Measurements from ENCODE around the gene DKK1. TPM values are rescaled to one million over a fixed set of nuclear protein-coding genes. Genes with fewer than 3 reads are reported as not detected.

DKK1 gene
- total RNA-seq, result 10 to 100 TPM in 1 of 4 donors, 1 to 10 TPM in 2, under 1 TPM in 1; 0.22 to 28.2 (median 1.9) TPM

DNA sequence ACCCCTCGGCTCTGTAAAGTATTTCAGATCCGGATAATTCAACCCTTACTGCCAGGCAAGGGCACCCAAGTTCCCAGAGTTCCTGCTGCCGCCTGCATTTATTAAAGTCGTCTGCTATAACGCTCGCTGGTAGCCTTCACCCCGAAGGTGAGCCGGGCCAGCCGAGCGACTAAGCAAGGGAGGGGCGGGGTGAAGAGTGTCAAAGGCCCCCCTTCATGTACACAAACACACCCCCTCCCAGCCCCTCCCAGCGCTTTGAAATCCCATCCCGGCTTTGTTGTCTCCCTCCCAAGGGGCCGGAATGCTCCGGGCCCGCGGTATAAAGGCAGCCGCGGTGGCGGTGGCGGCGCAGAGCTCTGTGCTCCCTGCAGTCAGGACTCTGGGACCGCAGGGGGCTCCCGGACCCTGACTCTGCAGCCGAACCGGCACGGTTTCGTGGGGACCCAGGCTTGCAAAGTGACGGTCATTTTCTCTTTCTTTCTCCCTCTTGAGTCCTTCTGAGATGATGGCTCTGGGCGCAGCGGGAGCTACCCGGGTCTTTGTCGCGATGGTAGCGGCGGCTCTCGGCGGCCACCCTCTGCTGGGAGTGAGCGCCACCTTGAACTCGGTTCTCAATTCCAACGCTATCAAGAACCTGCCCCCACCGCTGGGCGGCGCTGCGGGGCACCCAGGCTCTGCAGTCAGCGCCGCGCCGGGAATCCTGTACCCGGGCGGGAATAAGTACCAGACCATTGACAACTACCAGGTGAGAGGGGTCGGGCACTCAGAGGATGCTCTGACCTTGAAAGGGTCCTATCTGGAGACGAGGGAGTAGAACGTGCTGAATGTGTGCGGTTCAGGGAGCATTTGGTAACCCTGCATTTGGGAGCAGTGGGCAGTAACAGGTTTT is at the start of gene DKK1:
Gene DKK1, plus strand, starts transcription at position 349 of the 889 bp plus-strand sequence. Its CDS starts 154 bp downstream, at position 503.
- TF ChIP-seq, protein P1, sequence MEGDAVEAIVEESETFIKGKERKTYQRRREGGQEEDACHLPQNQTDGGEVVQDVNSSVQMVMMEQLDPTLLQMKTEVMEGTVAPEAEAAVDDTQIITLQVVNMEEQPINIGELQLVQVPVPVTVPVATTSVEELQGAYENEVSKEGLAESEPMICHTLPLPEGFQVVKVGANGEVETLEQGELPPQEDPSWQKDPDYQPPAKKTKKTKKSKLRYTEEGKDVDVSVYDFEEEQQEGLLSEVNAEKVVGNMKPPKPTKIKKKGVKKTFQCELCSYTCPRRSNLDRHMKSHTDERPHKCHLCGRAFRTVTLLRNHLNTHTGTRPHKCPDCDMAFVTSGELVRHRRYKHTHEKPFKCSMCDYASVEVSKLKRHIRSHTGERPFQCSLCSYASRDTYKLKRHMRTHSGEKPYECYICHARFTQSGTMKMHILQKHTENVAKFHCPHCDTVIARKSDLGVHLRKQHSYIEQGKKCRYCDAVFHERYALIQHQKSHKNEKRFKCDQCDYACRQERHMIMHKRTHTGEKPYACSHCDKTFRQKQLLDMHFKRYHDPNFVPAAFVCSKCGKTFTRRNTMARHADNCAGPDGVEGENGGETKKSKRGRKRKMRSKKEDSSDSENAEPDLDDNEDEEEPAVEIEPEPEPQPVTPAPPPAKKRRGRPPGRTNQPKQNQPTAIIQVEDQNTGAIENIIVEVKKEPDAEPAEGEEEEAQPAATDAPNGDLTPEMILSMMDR (IDR thresholded peaks at IDR 0.05), result peak; percentile 48 to 62 (median 57)
- TF ChIP-seq EP300 (IDR thresholded peaks at IDR 0.05), result no peak
- TF ChIP-seq POLR2A (IDR thresholded peaks at IDR 0.05), result no peak
- Histone ChIP-seq H3K9me3 (no peaks in the 10 kb centered on the region), H3K4me3 (peak within 1 kb of the TSS; percentile 10 to 53 (median 46)), H3K27me3 (peaks cover 0 to 47% of the 10 kb centered on the region in 2 donors), H3K36me3 (no peaks in the 10 kb centered on the region), H3K4me1 (peaks cover 0 to 25% (median 4%) of the 10 kb centered on the region in 4 donors), H3K27ac (no peak within 1 kb of the TSS)
- peak; percentile 37 to 45 for DNase-seq (ENCODE audit: low spot score in 2 of 2)
- 1 to 3% methylated on average over 49 to 55 of the region's 55 CpGs for WGBS, 2 donors

DNA sequence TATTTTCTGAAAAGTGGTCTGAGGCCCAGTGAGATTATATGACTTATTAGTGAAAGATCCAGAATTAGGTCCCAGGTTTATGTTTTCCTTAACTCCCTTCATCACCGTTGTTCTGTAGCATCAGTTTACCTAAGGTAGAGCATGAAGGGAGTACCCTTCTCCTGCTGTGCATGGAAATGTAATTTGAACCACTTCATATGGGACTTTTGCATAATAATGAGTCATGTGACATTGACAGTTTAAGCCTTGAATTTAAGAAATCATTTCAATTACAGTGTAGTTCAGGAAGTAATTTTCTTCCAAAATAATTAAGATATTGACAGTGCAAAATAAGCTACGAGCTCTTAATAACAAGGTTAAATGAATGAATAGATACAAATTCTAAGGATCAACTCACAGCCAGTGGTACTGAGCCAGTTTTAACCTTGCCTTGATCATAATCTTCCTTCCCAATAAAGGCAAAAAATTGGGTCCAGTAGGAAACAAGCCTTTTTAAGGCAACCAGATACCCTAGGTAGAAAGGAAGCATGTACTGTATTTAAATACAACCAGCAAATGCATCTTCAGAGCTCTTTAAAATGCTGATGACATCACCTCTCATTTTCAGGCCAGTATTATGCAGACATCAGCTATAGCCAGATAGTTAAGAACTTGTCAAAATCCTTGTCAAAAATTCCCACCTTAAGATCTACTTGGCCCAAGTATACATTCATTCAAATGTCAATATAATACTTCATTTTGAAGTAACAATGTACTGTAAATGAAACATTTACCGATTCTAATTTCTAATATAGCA is 48.8 kb upstream of the DKK1 start:
- Histone ChIP-seq H3K4me3 (no peak overlapping the region), H3K27me3 (no peaks in the 10 kb centered on the region), H3K36me3 (no peaks in the 10 kb centered on the region), H3K27ac (no peak overlapping the region), H3K9me3 (no peaks in the 10 kb centered on the region), H3K4me1 (no peaks in the 10 kb centered on the region)
- WGBS, 2 donors, result 81 to 85% methylated on average over 3 of the region's 3 CpGs
- DNase-seq (ENCODE audit: low spot score in 2 of 2), result no peak
- TF ChIP-seq, protein P1 (IDR thresholded peaks at IDR 0.05), result no peak
- no peak for TF ChIP-seq EP300 (IDR thresholded peaks at IDR 0.05)
- TF ChIP-seq POLR2A (IDR thresholded peaks at IDR 0.05), result no peak

- WGBS, 2 donors, result 71 to 76% methylated on average over 1 of the region's 1 CpG
- no peaks in the 10 kb centered on the region for H3K27me3 ChIP-seq
- no peak overlapping the region for H3K4me3 ChIP-seq
- no peaks in the 10 kb centered on the region for H3K36me3 ChIP-seq
- no peaks in the 10 kb centered on the region for H3K4me1 ChIP-seq
- no peaks in the 10 kb centered on the region for H3K9me3 ChIP-seq
- TF ChIP-seq, protein P1 (IDR thresholded peaks at IDR 0.05), result no peak
- TF ChIP-seq EP300 (IDR thresholded peaks at IDR 0.05) (no peak), POLR2A (IDR thresholded peaks at IDR 0.05) (no peak)
- DNase-seq (ENCODE audit: low spot score in 2 of 2), result no peak
- no peak overlapping the region for H3K27ac ChIP-seq
Measured at GRCh38 chr10:52266858-52267257, 47.2 kb upstream of the DKK1 start.

DNA sequence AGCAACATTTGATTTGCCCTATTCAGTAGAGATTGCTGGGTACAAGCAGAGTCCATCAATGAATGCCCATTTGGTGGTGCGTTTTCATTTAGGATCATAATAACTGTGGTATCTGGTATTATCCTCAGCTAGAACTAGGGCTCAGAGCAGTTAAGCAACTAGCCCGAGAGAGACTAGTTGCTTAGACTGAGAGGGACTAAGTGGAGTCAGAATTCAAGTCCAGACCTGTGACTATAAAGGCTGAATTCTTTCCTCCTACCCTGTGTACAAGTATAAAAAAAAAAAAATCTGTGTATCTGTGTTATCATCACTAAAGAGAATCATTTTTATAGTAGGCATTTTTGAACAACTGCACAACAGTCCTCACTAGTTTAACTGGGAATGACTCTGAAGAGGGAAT is 45.3 kb upstream of the DKK1 start:
- no peak for DNase-seq (ENCODE audit: low spot score in 2 of 2)
- no peak overlapping the region for H3K27ac ChIP-seq
- WGBS, 2 donors, result 83 to 91% methylated on average over 2 of the region's 2 CpGs
- no peaks in the 10 kb centered on the region for H3K36me3 ChIP-seq
- no peaks in the 10 kb centered on the region for H3K4me1 ChIP-seq
- no peak overlapping the region for H3K4me3 ChIP-seq
- H3K27me3 ChIP-seq, result no peaks in the 10 kb centered on the region
- H3K9me3 ChIP-seq, result no peaks in the 10 kb centered on the region
- no peak for TF ChIP-seq EP300 (IDR thresholded peaks at IDR 0.05)
- TF ChIP-seq, protein P1 (IDR thresholded peaks at IDR 0.05), result no peak
- TF ChIP-seq POLR2A (IDR thresholded peaks at IDR 0.05), result no peak

Data from tibial nerve (tissue), 4 donors.